H9 (cell line): ENCODE measurements around the gene FAT2. TPM values are rescaled to one million over a fixed set of nuclear protein-coding genes. Genes with fewer than 3 reads are reported as not detected.

Experiments used
- DNase-seq: peaks from one replicate; pipeline ENCODE4 v3.0.0-alpha.2; 2017
- H2AFZ ChIP-seq: one replicate; pipeline ENCODE4 v1.6.1; 2013; ENCODE audit warnings: mild to moderate bottlenecking, low read length, control low read depth, moderate library complexity
- H2AK5ac ChIP-seq: 2 replicates; pipeline ENCODE4 v1.6.1; 2013; ENCODE audit warnings: low read length, control low read depth, mixed read lengths; ENCODE audit not compliant: insufficient read length
- H2BK120ac ChIP-seq: one replicate; pipeline ENCODE4 v1.6.1; 2013; ENCODE audit warnings: low read depth, mild to moderate bottlenecking, low read length, control low read depth, inconsistent platforms; ENCODE audit not compliant: poor library complexity, severe bottlenecking
- H2BK12ac ChIP-seq: 2 replicates; pipeline ENCODE4 v1.6.1; 2013; ENCODE audit warnings: low read length, control low read depth, mixed read lengths, low read depth; ENCODE audit not compliant: insufficient read length
- H2BK15ac ChIP-seq: 2 replicates; pipeline ENCODE4 v1.6.1; 2013; ENCODE audit warnings: low read depth, low read length, control low read depth
- H2BK20ac ChIP-seq: one replicate; pipeline ENCODE4 v1.6.1; 2013; ENCODE audit warnings: low read depth, mild to moderate bottlenecking, low read length, control low read depth, inconsistent platforms; ENCODE audit not compliant: poor library complexity, severe bottlenecking
- H2BK5ac ChIP-seq: 2 replicates; pipeline ENCODE4 v1.6.1; 2013; ENCODE audit warnings: low read length, control low read depth, mixed read lengths; ENCODE audit not compliant: insufficient read length
- H3K14ac ChIP-seq: 2 replicates; pipeline ENCODE4 v1.6.1; 2013; ENCODE audit warnings: low read length, control low read depth; ENCODE audit not compliant: insufficient read depth
- H3K18ac ChIP-seq: 2 replicates; pipeline ENCODE4 v1.6.1; 2013; ENCODE audit warnings: low read depth, mild to moderate bottlenecking, mixed read lengths, low read length, control low read depth; ENCODE audit not compliant: insufficient read length
- H3K23ac ChIP-seq: 2 replicates; pipeline ENCODE4 v1.6.1; 2013; ENCODE audit warnings: low read length, control low read depth, mixed read lengths, low read depth; ENCODE audit not compliant: insufficient read length
- H3K23me2 ChIP-seq: 2 replicates; pipeline ENCODE4 v1.6.1; 2013; ENCODE audit warnings: low read depth, mild to moderate bottlenecking, mixed read lengths, low read length, control low read depth; ENCODE audit not compliant: insufficient read length, poor library complexity, severe bottlenecking
- H3K27ac ChIP-seq: 2 replicates; pipeline ENCODE4 v1.5.1; 2013; ENCODE audit warnings: low read length, control low read depth, mixed read lengths, low read depth; ENCODE audit not compliant: insufficient read length
- H3K27me3 ChIP-seq: 2 replicates; pipeline ENCODE4 v1.6.1; 2013; ENCODE audit warnings: low read length, control low read depth, inconsistent platforms; ENCODE audit not compliant: insufficient read depth
- H3K4ac ChIP-seq: 2 replicates; pipeline ENCODE4 v1.6.1; 2013; ENCODE audit warnings: low read depth, mild to moderate bottlenecking, control low read depth, inconsistent platforms, low read length, moderate library complexity
- H3K4me1 ChIP-seq: 2 replicates; pipeline ENCODE4 v1.6.1; 2013; ENCODE audit warnings: low read length, control low read depth, inconsistent platforms; ENCODE audit not compliant: insufficient read depth
- H3K4me2 ChIP-seq: 2 replicates; pipeline ENCODE4 v1.6.1; 2013; ENCODE audit warnings: low read length, control low read depth, mixed read lengths; ENCODE audit not compliant: insufficient read length, insufficient read depth
- H3K56ac ChIP-seq: 2 replicates; pipeline ENCODE4 v1.6.1; 2013; ENCODE audit warnings: low read depth, mild to moderate bottlenecking, mixed read lengths, low read length, control low read depth; ENCODE audit not compliant: insufficient read length
- H3K79me1 ChIP-seq: 2 replicates; pipeline ENCODE4 v1.6.1; 2013; ENCODE audit warnings: low read depth, mild to moderate bottlenecking, moderate library complexity, low read length, control low read depth, inconsistent platforms; ENCODE audit not compliant: insufficient read depth, poor library complexity, severe bottlenecking
- H3K79me2 ChIP-seq: 2 replicates; pipeline ENCODE4 v1.6.1; 2013; ENCODE audit warnings: low read length, control low read depth, inconsistent platforms; ENCODE audit not compliant: insufficient read depth
- H3K9ac ChIP-seq: 2 replicates; pipeline ENCODE4 v1.6.1; 2013; ENCODE audit warnings: low read length, control low read depth, mixed read lengths; ENCODE audit not compliant: insufficient read length; ENCODE audit errors: extremely low read depth
- H3K9me3 ChIP-seq: one replicate; pipeline ENCODE4 v1.6.1; 2013; ENCODE audit warnings: low read depth, low read length, inconsistent platforms; ENCODE audit not compliant: control insufficient read depth
- H3T11ph ChIP-seq: one replicate; pipeline ENCODE4 v1.6.1; 2013; ENCODE audit warnings: mild to moderate bottlenecking, low read length, control low read depth, inconsistent platforms
- H4K20me1 ChIP-seq: one replicate; pipeline ENCODE4 v1.6.1; 2013; ENCODE audit not compliant: control insufficient read depth, insufficient read length, insufficient read depth
- H4K5ac ChIP-seq: 2 replicates; pipeline ENCODE4 v1.6.1; 2013; ENCODE audit warnings: low read depth, mild to moderate bottlenecking, mixed read lengths, low read length, control low read depth; ENCODE audit not compliant: insufficient read length
- H4K8ac ChIP-seq: replicated peaks from 2 replicates; pipeline ENCODE4 v1.6.1; 2013; ENCODE audit warnings: low read length, control low read depth, mixed read lengths, low read depth; ENCODE audit not compliant: insufficient read length
- H4K91ac ChIP-seq: 2 replicates; pipeline ENCODE4 v1.6.1; 2013; ENCODE audit warnings: low read depth, mild to moderate bottlenecking, moderate library complexity, mixed read lengths, low read length, control low read depth; ENCODE audit not compliant: insufficient read length
- H3K27ac Mint-ChIP-seq, 3 experiments: 2 replicates in 2 of 3; 3 replicates in 1 of 3; pipeline ENCODE4 v1.8.0; 2020 to 2021; ENCODE audit warnings: mixed read lengths in 3 of 3, mild to moderate bottlenecking in 1 of 3, moderate library complexity in 1 of 3
- H3K27me3 Mint-ChIP-seq: 2 replicates; pipeline ENCODE4 v1.8.0; 2021; ENCODE audit warnings: low read depth, mild to moderate bottlenecking, moderate library complexity, mixed read lengths
- H3K36me3 Mint-ChIP-seq, 3 experiments: 2 replicates in 2 of 3; 3 replicates in 1 of 3; pipeline ENCODE4 v1.8.0; 2020 to 2021; ENCODE audit warnings: low read depth in 3 of 3, mixed read lengths in 3 of 3; ENCODE audit not compliant: insufficient read depth in 1 of 3
- H3K4me1 Mint-ChIP-seq, 2 experiments: 2 replicates each; pipeline ENCODE4 v1.8.0; 2020; ENCODE audit warnings: mixed read lengths in 2 of 2
- H3K4me3 Mint-ChIP-seq, 2 experiments: 2 replicates in 1 of 2; 3 replicates in 1 of 2; pipeline ENCODE4 v1.8.0; 2020 to 2021; ENCODE audit warnings: mild to moderate bottlenecking in 2 of 2, mixed read lengths in 2 of 2, moderate library complexity in 1 of 2
- H3K9me3 Mint-ChIP-seq, 2 experiments: 2 replicates in 1 of 2; 3 replicates in 1 of 2; pipeline ENCODE4 v1.8.0; 2020; ENCODE audit warnings: mild to moderate bottlenecking in 2 of 2, mixed read lengths in 2 of 2, moderate library complexity in 1 of 2
- total RNA-seq: library from RNA; stranded (reverse); gene quantifications from 2 replicates; pipeline ENCODE4 v1.2.1, GENCODE V29; 2021
- TF ChIP-seq, protein P1 (sequence below): fragments of 200-600 bp; sonication (generic); conservative IDR thresholded peaks from 3 replicates; pipeline ENCODE4 v1.8.0; 2021; ENCODE audit warnings: antibody characterized with exemption, mild to moderate bottlenecking

FAT2 gene
- total RNA-seq, 1 experiment from 2014 or later, result 0.15 TPM

DNA sequence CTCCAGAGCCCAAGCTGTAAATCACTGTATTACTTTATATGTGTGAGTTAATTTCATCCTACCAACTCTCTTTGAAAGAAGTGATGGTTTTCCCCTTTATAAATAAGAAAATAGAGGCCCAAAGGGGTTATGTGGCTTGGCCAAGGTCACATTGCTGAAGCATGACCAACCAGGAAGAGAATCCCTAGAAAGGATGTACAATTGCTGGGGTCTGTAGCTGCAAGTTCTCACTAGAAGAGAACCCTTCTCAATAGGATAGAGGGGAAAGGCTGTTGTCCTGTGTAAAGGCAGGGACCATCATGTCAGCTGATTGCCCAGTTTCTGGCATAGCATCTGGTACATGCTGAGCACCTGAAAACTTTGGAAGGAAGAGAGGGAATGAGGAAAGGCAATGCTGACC lies 39.0 kb upstream of the FAT2 start:
- H2BK20ac ChIP-seq, result no peak overlapping the region
- H3K27ac ChIP-seq, result no peak overlapping the region
- Mint-ChIP-seq H3K9me3 (no peaks in the 10 kb centered on the region), H3K36me3 (no peaks in the 10 kb centered on the region), H3K4me1 (peaks cover 17 to 23% of the 10 kb centered on the region in 2 experiments), H3K27me3 (peaks cover 7% of the 10 kb centered on the region), H3K27ac (no peak overlapping the region), H3K4me3 (no peak overlapping the region)
- no peak overlapping the region for H2BK12ac ChIP-seq
- H4K5ac ChIP-seq, result no peak overlapping the region
- H3K4me1 ChIP-seq, result no peaks in the 10 kb centered on the region
- no peak overlapping the region for H4K91ac ChIP-seq
- H3K4ac ChIP-seq, result no peak overlapping the region
- H3K56ac ChIP-seq, result no peak overlapping the region
- H3K14ac ChIP-seq, result no peak overlapping the region
- H2AK5ac ChIP-seq, result no peak overlapping the region
- no peak overlapping the region for H3T11ph ChIP-seq
- H4K20me1 ChIP-seq, result no peaks in the 10 kb centered on the region
- no peaks in the 10 kb centered on the region for H3K27me3 ChIP-seq
- no peak overlapping the region for H2BK120ac ChIP-seq
- H2AFZ ChIP-seq, result no peak overlapping the region
- H3K9ac ChIP-seq, result no peak overlapping the region
- no peaks in the 10 kb centered on the region for H3K9me3 ChIP-seq
- H3K79me2 ChIP-seq, result no peaks in the 10 kb centered on the region
- no peak for DNase-seq
- no peaks in the 10 kb centered on the region for H3K79me1 ChIP-seq
- TF ChIP-seq, protein P1, sequence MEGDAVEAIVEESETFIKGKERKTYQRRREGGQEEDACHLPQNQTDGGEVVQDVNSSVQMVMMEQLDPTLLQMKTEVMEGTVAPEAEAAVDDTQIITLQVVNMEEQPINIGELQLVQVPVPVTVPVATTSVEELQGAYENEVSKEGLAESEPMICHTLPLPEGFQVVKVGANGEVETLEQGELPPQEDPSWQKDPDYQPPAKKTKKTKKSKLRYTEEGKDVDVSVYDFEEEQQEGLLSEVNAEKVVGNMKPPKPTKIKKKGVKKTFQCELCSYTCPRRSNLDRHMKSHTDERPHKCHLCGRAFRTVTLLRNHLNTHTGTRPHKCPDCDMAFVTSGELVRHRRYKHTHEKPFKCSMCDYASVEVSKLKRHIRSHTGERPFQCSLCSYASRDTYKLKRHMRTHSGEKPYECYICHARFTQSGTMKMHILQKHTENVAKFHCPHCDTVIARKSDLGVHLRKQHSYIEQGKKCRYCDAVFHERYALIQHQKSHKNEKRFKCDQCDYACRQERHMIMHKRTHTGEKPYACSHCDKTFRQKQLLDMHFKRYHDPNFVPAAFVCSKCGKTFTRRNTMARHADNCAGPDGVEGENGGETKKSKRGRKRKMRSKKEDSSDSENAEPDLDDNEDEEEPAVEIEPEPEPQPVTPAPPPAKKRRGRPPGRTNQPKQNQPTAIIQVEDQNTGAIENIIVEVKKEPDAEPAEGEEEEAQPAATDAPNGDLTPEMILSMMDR, result no peak
- no peak overlapping the region for H3K18ac ChIP-seq
- no peak overlapping the region for H3K23ac ChIP-seq
- H2BK5ac ChIP-seq, result no peak overlapping the region
- no peak overlapping the region for H4K8ac ChIP-seq
- no peak overlapping the region for H3K4me2 ChIP-seq
- no peaks in the 10 kb centered on the region for H3K23me2 ChIP-seq
- H2BK15ac ChIP-seq, result no peak overlapping the region
